ENCODE data around the gene TCERG1L. TPM values are rescaled to one million over a fixed set of nuclear protein-coding genes. Genes with fewer than 3 reads are reported as not detected.

TCERG1L gene
- total RNA-seq, 2 donors from 2014 or later = not detected

DNA sequence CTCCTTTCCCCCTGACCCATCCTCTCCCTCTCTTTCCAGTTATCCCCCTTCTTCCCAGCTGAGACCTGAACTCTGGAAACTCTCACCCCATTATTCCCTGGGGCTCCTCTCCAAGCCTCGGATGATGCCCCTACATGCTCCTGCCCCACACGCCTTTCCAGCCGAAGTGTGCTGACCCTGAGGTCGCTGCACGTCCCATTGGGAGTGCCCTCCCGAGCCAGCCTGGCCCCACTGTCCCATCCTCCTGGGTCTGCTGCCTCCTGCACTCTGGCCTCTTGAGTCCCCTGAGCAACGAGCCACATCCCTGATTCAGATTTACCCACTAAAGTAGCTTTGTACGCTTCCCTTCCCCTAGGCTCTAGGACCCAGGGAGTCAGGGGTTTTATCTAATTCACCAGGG, 87.4 kb downstream of the TCERG1L start:
- H3K4me3 ChIP-seq = no peak overlapping the region
- ATAC-seq (ENCODE audit: insufficient number of reproducible peaks, low FRiP score, low read depth) = no peak
- H3K27ac ChIP-seq = no peak overlapping the region
- H3K9me3 ChIP-seq = no peaks in the 10 kb centered on the region
- no peak for DNase-seq (ENCODE audit: low spot score)
- TF ChIP-seq, protein P1, sequence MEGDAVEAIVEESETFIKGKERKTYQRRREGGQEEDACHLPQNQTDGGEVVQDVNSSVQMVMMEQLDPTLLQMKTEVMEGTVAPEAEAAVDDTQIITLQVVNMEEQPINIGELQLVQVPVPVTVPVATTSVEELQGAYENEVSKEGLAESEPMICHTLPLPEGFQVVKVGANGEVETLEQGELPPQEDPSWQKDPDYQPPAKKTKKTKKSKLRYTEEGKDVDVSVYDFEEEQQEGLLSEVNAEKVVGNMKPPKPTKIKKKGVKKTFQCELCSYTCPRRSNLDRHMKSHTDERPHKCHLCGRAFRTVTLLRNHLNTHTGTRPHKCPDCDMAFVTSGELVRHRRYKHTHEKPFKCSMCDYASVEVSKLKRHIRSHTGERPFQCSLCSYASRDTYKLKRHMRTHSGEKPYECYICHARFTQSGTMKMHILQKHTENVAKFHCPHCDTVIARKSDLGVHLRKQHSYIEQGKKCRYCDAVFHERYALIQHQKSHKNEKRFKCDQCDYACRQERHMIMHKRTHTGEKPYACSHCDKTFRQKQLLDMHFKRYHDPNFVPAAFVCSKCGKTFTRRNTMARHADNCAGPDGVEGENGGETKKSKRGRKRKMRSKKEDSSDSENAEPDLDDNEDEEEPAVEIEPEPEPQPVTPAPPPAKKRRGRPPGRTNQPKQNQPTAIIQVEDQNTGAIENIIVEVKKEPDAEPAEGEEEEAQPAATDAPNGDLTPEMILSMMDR (IDR thresholded peaks at IDR 0.05) = no peak
- no peaks in the 10 kb centered on the region for H3K4me1 ChIP-seq (ENCODE audit: control insufficient read depth in 1 of 2, low read depth in 2 of 2)
- no peaks in the 10 kb centered on the region for H3K36me3 ChIP-seq
- no peaks in the 10 kb centered on the region for H3K27me3 ChIP-seq (replicated peaks; ENCODE audit: insufficient read depth)

GRCh38 chr10:131223422-131223821, 88.1 kb downstream of the TCERG1L start:
- no peak overlapping the region for H3K4me3 ChIP-seq

DNA sequence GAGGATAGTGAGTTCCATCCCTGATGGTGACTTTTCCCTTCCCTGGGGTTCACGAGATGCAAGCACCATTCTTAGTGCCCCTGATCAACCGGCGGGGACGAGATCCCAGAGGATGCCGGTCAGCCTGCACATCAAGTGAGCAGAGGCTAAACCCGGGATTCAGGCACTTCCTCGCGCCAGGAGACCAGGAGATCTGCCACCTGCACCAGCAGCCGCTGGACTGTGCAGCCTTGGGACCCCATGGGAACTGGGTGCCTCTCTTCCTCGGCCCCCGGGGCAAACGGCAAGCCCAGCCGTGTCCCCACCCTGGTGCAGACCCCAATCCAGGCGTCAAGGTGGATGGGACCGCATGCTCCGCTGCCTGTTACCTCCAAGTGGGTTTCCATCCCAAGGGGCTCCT, 88.5 kb downstream of the TCERG1L start:
- TF ChIP-seq, protein P1 (IDR thresholded peaks at IDR 0.05) = no peak
- H3K36me3 ChIP-seq = no peaks in the 10 kb centered on the region
- no peak for ATAC-seq (ENCODE audit: insufficient number of reproducible peaks, low FRiP score, low read depth)
- no peaks in the 10 kb centered on the region for H3K4me1 ChIP-seq (ENCODE audit: control insufficient read depth in 1 of 2, low read depth in 2 of 2)
- no peak overlapping the region for H3K4me3 ChIP-seq
- no peak overlapping the region for H3K27ac ChIP-seq
- DNase-seq (ENCODE audit: low spot score) = no peak
- no peaks in the 10 kb centered on the region for H3K9me3 ChIP-seq
- no peaks in the 10 kb centered on the region for H3K27me3 ChIP-seq (replicated peaks; ENCODE audit: insufficient read depth)

More at GRCh38 chr10:131223422-131223821, 88.1 kb downstream of the TCERG1L start:
- TF ChIP-seq, protein P1 (IDR thresholded peaks at IDR 0.05) = no peak
- no peaks in the 10 kb centered on the region for H3K27me3 ChIP-seq (replicated peaks; ENCODE audit: insufficient read depth)
- no peaks in the 10 kb centered on the region for H3K4me1 ChIP-seq (ENCODE audit: control insufficient read depth in 1 of 2, low read depth in 2 of 2)
- H3K36me3 ChIP-seq = no peaks in the 10 kb centered on the region
- ATAC-seq (ENCODE audit: insufficient number of reproducible peaks, low FRiP score, low read depth) = no peak
- H3K27ac ChIP-seq = no peak overlapping the region
- no peaks in the 10 kb centered on the region for H3K9me3 ChIP-seq
- DNase-seq (ENCODE audit: low spot score) = no peak

DNA sequence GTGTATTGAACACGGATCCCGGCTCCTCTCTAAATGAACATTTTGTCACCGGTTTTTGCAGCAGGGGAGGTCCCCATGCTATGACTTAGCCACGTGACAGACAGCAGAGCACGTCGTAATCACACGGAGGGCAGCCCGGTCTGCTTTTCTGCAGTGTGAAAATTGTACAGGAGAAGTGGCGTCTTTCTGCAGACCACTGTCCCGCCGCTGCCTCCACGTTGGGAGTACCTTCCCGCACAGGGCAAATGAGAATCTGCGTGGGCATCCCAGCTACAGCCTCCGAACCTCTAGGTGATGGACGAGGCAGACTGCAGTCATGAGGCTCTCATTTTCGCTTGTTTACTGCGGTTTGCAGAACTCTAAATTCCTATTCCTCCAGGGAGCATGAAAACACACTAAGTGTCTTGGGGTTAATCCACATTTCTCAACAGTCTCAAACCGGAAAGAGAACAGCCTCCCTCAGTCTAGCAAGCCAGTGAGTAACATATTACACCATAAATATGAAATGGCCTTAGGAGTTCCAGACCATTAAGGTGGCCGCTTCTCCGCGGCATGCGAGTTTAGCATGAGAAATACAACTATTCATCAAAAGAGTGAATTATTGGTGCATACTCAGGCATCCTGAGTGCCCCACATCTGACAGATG, 89.8 kb downstream of the TCERG1L start:
- DNase-seq (ENCODE audit: low spot score) = no peak
- Histone ChIP-seq H3K27me3 (replicated peaks; ENCODE audit: insufficient read depth) (no peaks in the 10 kb centered on the region), H3K4me1 (ENCODE audit: control insufficient read depth in 1 of 2, low read depth in 2 of 2) (no peaks in the 10 kb centered on the region), H3K36me3 (no peaks in the 10 kb centered on the region), H3K9me3 (no peaks in the 10 kb centered on the region), H3K27ac (no peak overlapping the region), H3K4me3 (no peak overlapping the region)
- ATAC-seq (ENCODE audit: insufficient number of reproducible peaks, low FRiP score, low read depth) = no peak
- TF ChIP-seq, protein P1 (IDR thresholded peaks at IDR 0.05) = no peak

DNA sequence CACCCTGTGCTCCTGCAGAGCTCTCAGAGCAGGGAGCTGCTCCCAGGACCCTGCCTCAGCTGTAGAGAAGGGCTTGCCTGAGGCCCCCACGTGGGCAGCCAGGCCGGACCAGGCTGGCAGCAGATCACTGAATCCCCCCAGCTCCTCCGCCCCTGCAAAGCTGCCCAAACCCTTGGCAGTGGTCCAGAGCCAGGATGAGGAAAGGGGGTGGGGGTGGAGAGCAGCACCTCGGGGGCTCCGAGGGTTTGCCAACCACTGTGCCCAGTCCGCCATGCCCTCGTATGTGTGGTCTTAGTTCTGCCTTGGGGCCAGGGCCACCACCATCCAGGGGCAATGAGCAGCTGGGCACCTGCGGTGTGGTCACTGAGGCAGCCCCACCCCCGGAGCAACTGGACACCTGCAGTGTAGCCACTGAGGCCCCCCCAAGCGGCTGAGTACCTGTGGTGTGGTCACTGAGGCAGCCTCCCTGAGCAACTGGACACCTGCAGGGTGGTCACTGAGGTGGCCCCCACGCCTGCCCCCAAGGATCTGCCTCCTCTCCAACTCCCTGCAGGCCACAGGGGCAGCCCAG, 90.8 kb downstream of the TCERG1L start:
- no peaks in the 10 kb centered on the region for H3K36me3 ChIP-seq
- no peak overlapping the region for H3K27ac ChIP-seq
- TF ChIP-seq, protein P1 (IDR thresholded peaks at IDR 0.05) = no peak
- no peak overlapping the region for H3K4me3 ChIP-seq
- H3K27me3 ChIP-seq (replicated peaks; ENCODE audit: insufficient read depth) = no peaks in the 10 kb centered on the region
- H3K9me3 ChIP-seq = no peaks in the 10 kb centered on the region
- no peaks in the 10 kb centered on the region for H3K4me1 ChIP-seq (ENCODE audit: control insufficient read depth in 1 of 2, low read depth in 2 of 2)
- ATAC-seq (ENCODE audit: insufficient number of reproducible peaks, low FRiP score, low read depth) (no peak), DNase-seq (ENCODE audit: low spot score) (no peak)

Measured in thoracic aorta (tissue), 2 donors.